ENCODE data around the gene PRELID1.
"Not testable (repeated sequence)": the region's sequence is repeated elsewhere in the genome, so short reads cannot be mapped to it uniquely, and the experiment has no call there.

PRELID1 gene

DNA sequence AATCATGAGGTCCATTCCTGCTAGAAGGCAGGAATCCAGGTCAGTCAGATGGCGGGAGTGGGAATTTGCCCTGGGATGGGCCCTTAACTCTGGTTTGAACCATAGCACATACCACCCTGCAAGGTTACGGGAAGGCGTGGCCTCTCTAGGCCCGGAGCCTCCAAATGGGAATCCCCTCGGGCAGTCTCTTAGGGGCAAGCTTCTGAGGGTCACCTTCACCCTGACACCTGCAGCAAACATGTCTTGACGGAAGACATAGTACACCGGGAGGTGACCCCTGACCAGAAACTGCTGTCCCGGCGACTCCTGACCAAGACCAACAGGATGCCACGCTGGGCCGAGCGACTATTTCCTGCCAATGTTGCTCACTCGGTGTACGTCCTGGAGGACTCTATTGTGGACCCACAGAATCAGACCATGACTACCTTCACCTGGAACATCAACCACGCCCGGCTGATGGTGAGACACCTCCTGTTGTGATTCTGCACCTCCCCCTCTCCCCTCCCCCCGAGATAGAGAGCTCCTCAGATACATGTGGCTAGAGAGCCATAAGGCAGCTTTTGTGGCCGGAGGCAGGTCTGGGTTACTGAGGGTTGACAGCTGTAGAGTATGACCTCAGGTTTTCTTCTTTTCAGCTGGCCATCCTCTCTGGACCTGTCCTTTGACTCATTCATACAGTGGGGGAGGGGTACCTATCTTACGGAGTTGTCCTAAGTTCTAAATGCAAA lies 957 bp downstream of the PRELID1 start:
- TF ChIP-seq CTCF (conservative IDR thresholded peaks at IDR 0.05; ENCODE audit: low read length): no peak

GRCh38 chr5:177306103-177306640 lies 2.6 kb downstream of the PRELID1 start:
- DNase-seq (ENCODE audit: low read depth); H3K4me3 ChIP-seq (ENCODE audit: low read length): not testable (repeated sequence)

More for the DNA sequence above, 957 bp downstream of the PRELID1 start:
- peak; percentile 23 for DNase-seq (ENCODE audit: low read depth)
- peak overlapping the region; percentile 93 for H3K4me3 ChIP-seq (ENCODE audit: low read length)

GRCh38 chr5:177306674-177307543 lies 3.3 kb downstream of the PRELID1 start:
- H3K4me3 ChIP-seq (ENCODE audit: low read length): no peak overlapping the region
- no peak for TF ChIP-seq CTCF (conservative IDR thresholded peaks at IDR 0.05; ENCODE audit: low read length)
- no peak for DNase-seq (ENCODE audit: low read depth)

DNA sequence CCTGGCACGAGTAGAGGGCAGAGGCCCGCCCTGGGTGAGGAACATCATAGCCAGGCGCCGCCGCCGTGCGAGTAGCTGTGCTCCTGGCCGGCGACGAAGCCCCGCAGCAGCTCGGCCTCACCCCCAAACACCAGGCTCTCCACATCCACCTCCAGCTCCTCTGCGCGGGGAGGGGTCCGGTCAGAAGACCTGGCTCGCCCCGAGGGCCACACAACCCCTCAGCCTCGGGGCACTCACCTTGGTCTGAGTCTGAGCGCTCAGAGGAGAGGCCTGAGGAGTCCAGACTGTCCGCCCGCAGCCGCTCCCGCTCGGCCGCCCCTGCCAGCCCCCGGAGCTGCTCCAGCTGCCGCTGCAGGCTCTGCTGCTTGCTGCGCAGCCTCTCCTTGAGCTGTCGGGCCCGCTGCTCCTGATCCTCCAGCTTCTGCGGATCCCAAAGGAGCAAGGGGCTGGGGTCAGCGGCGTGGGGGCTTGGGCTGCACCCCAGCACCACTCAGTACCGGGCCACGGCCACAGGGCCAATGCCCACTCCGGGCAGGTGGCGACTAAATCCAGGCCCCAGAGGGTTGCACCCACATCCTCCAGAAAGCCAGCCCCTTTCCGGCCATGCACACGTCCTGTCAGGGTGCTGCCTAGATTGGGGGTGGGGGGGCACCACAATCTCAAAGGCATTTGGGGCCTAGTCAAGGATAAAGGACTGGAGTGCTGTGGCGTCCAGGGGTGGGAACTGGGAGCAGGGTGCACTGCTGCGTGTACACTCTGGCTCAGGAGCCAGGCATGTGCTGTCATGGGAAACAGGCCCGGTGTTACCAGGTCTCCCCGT lies 4.2 kb downstream of the PRELID1 start:
- no peak overlapping the region for H3K4me3 ChIP-seq (ENCODE audit: low read length)
- no peak for TF ChIP-seq CTCF (conservative IDR thresholded peaks at IDR 0.05; ENCODE audit: low read length)
- no peak for DNase-seq (ENCODE audit: low read depth)

DNA sequence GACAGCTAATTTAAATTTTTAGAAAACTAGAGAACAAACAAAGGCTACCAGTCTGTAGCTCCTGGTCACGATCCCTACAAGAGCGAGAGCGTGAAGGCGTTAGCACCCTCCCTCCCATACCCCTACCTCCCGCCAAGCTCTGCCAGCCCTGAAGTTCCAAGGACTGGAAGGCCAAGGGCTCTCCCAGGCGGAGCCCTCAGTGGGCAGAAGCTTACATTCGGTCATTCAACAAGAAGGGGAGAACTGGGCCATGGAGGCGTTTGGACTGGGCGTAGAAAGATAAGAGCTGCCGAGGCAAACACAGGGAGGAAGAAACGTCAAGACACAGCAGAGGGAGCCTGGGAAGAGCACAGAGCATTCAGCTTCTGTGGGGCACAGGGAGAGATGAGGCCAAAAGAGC lies 5.1 kb downstream of the PRELID1 start:
- no peak overlapping the region for H3K4me3 ChIP-seq (ENCODE audit: low read length)
- TF ChIP-seq CTCF (conservative IDR thresholded peaks at IDR 0.05; ENCODE audit: low read length): no peak

DNA sequence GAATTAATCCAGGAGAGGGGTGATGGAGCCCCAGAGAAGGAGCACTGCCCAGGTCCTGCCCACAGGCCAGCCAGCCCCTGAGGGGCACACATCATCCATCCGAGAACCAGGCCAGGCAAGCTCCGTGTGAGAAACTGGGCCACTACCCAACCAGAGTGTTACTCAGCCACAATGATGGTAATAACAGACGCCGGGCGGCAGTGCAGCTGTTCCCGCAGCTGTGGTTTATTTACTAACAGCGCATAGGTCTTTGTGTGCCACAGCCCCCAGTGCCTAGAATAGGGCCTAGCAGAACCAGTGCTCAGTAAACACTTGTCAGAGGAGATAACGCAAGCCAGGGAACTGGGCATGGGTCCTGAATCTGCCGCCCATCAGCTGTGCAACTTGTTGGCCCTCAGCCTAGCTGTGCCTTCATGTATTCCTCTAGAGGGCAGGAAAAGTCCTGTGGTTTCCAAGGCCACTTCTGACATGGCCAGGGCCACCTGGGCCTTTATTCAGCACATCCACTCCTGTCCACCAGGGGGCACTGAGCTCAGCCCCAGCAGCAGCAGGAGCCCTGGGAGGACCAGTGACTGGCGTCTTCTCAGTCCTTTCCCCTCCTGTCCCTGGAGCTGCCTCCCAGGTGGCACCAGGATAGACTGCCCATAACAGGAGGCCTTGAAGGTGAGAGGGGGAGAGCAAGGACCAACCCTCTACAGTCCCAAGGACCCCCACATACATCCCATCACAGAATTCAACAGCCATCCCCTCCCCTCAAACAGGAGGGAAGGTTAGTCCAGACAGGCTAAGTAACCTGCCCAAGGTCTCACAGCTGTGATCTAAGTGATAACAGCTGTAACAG lies 6.0 kb downstream of the PRELID1 start:
- TF ChIP-seq CTCF (conservative IDR thresholded peaks at IDR 0.05; ENCODE audit: low read length): peak; percentile 80

More for the DNA sequence above, 5.1 kb downstream of the PRELID1 start:
- no peak for DNase-seq (ENCODE audit: low read depth)

More for the DNA sequence above, 6.0 kb downstream of the PRELID1 start:
- DNase-seq (ENCODE audit: low read depth): peak; percentile 59
- no peak overlapping the region for H3K4me3 ChIP-seq (ENCODE audit: low read length)
